ENCODE measurements around the gene CFAP161.

The CFAP161 gene

DNA sequence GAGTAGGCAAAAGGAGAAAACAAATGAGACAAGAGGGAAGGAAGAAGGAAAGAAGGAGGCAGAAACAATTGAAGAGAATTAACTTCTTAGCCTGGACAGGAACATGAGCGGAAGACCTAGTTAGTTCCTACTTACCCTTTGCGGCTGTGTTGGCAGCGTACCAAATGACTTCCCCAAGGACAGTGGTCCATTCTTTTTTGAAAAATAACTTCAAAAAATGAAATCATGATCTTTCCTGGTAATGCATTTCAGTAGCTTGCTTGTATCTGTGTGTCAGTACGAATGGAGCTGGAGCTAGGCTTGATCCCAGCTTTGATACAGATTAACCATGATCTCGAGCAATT, 41.5 kb upstream of the CFAP161 start:
- Histone ChIP-seq H3K27ac (ENCODE audit: low read depth, low read length) (no peak overlapping the region), H2BK12ac (ENCODE audit: low read length) (no peak overlapping the region), H3K9ac (ENCODE audit: low read length) (no peak overlapping the region), H2AFZ (ENCODE audit: insufficient read depth, low read length, poor library complexity) (no peak overlapping the region), H3K4ac (ENCODE audit: low read depth, low read length) (no peak overlapping the region), H4K91ac (ENCODE audit: low read depth, low read length) (no peak overlapping the region), H4K8ac (ENCODE audit: low read depth, low read length) (no peak overlapping the region), H3K4me1 (ENCODE audit: control insufficient read depth in 1 of 2, insufficient read depth in 2 of 2, low read length in 2 of 2) (peaks cover 0 to 2% of the 10 kb centered on the region in 2 experiments), H4K12ac (ENCODE audit: low read depth, low read length) (no peak overlapping the region), H3K4me2 (ENCODE audit: low read length) (no peak overlapping the region), H3K18ac (ENCODE audit: low read length) (no peak overlapping the region), H2AK5ac (ENCODE audit: low read length) (no peak overlapping the region), H3K79me1 (ENCODE audit: low read length) (no peaks in the 10 kb centered on the region), H3K36me3 (ENCODE audit: control insufficient read depth in 1 of 2, insufficient read depth in 2 of 2, low read length in 2 of 2) (no peaks in the 10 kb centered on the region), H3K9me3 (ENCODE audit: insufficient read depth, low read depth, low read length) (no peaks in the 10 kb centered on the region), H3K4me3 (ENCODE audit: low read depth, low read length) (no peak overlapping the region), H3K23ac (ENCODE audit: low read length) (no peak overlapping the region), H2BK5ac (ENCODE audit: low read depth, low read length, poor library complexity) (no peak overlapping the region), H2BK120ac (ENCODE audit: insufficient read depth, low read length, poor library complexity) (no peak overlapping the region), H3K79me2 (ENCODE audit: control insufficient read depth, insufficient read depth, low read length, poor library complexity) (no peaks in the 10 kb centered on the region), H3K27me3 (ENCODE audit: insufficient read depth, low read length) (no peaks in the 10 kb centered on the region), H3K14ac (ENCODE audit: low read length) (no peak overlapping the region)
- no peak for DNase-seq
- WGBS (ENCODE audit: extremely low coverage, insufficient coverage, insufficient read length), result no CpG with 5 or more reads among the region's 5 CpGs

DNA sequence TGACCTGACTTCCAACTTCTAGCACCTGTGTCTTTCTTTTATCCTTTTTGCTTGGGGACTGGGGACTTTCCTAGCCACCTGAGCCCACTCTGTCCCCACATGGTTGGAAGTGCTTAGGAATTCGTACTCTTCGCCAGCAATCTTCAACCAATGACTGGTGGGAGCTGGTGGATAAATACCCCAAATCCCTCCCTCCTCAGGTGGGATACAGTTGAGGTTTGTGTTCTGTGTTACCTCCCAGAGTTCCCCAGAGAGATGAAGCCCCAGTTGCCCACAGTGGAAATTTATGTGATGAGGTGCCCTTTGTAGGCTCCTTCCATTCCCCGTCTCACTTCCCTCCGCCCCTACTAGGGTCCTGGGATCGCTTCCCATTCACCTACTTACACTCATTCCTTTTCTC, 40.1 kb upstream of the CFAP161 start:
- no peaks in the 10 kb centered on the region for H3K79me1 ChIP-seq (ENCODE audit: low read length)
- no peak overlapping the region for H3K18ac ChIP-seq (ENCODE audit: low read length)
- no peak overlapping the region for H4K12ac ChIP-seq (ENCODE audit: low read depth, low read length)
- H2BK120ac ChIP-seq (ENCODE audit: insufficient read depth, low read length, poor library complexity), result no peak overlapping the region
- no peaks in the 10 kb centered on the region for H3K27me3 ChIP-seq (ENCODE audit: insufficient read depth, low read length)
- H2AFZ ChIP-seq (ENCODE audit: insufficient read depth, low read length, poor library complexity), result no peak overlapping the region
- H3K36me3 ChIP-seq (ENCODE audit: control insufficient read depth in 1 of 2, insufficient read depth in 2 of 2, low read length in 2 of 2), result no peaks in the 10 kb centered on the region
- H3K4me2 ChIP-seq (ENCODE audit: low read length), result no peak overlapping the region
- no peaks in the 10 kb centered on the region for H3K9me3 ChIP-seq (ENCODE audit: insufficient read depth, low read depth, low read length)
- no peak overlapping the region for H3K4ac ChIP-seq (ENCODE audit: low read depth, low read length)
- no peak overlapping the region for H3K23ac ChIP-seq (ENCODE audit: low read length)
- no peak overlapping the region for H3K27ac ChIP-seq (ENCODE audit: low read depth, low read length)
- no peak overlapping the region for H2BK5ac ChIP-seq (ENCODE audit: low read depth, low read length, poor library complexity)
- no peak for DNase-seq
- no peak overlapping the region for H3K14ac ChIP-seq (ENCODE audit: low read length)
- H4K91ac ChIP-seq (ENCODE audit: low read depth, low read length), result no peak overlapping the region
- peaks cover 0 to 2% of the 10 kb centered on the region in 2 experiments for H3K4me1 ChIP-seq (ENCODE audit: control insufficient read depth in 1 of 2, insufficient read depth in 2 of 2, low read length in 2 of 2)
- no peaks in the 10 kb centered on the region for H3K79me2 ChIP-seq (ENCODE audit: control insufficient read depth, insufficient read depth, low read length, poor library complexity)
- WGBS (ENCODE audit: extremely low coverage, insufficient coverage, insufficient read length), result no CpG with 5 or more reads among the region's 5 CpGs
- no peak overlapping the region for H3K4me3 ChIP-seq (ENCODE audit: low read depth, low read length)
- no peak overlapping the region for H2AK5ac ChIP-seq (ENCODE audit: low read length)
- H2BK12ac ChIP-seq (ENCODE audit: low read length), result no peak overlapping the region
- no peak overlapping the region for H3K9ac ChIP-seq (ENCODE audit: low read length)
- H4K8ac ChIP-seq (ENCODE audit: low read depth, low read length), result no peak overlapping the region

DNA sequence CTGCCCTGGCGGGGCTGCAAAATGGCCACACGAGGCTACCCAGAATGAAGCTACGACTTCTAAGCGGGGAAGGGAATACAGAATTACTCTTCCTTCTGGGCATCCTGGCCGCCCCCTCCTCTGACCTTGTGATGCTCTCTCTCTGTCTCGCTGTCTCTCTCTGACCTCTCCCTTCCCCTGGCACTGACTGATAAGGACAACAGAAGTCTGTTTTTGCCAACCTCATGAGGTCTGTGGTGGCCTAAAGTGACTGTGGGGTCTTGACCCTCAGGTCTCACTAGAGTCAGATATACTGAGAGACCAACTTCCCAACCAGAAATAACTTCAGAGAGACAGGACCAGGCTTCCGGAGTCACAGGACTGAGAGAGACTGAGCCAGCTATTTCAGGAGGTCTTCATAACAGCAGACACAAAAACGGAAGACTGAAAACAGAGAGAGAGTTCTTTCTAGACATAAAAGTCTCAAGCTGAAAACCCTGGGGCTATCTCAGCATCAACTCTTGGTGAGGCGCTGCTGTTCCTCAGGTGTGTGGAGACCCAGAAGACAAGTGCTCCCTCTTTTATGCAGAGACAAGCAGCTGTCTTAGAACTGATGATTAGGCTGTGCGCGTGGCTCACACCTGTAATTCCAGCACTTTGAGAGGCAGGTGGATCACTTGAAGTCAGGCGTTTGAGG, 38.2 kb upstream of the CFAP161 start:
- H3K9me3 ChIP-seq (ENCODE audit: insufficient read depth, low read depth, low read length), result no peaks in the 10 kb centered on the region
- H3K27me3 ChIP-seq (ENCODE audit: insufficient read depth, low read length), result no peaks in the 10 kb centered on the region
- H3K4me1 ChIP-seq (ENCODE audit: control insufficient read depth in 1 of 2, insufficient read depth in 2 of 2, low read length in 2 of 2), result peaks cover 0 to 2% of the 10 kb centered on the region in 2 experiments
- no peak overlapping the region for H3K4ac ChIP-seq (ENCODE audit: low read depth, low read length)
- no peak overlapping the region for H2AK5ac ChIP-seq (ENCODE audit: low read length)
- H3K9ac ChIP-seq (ENCODE audit: low read length), result no peak overlapping the region
- H2BK120ac ChIP-seq (ENCODE audit: insufficient read depth, low read length, poor library complexity), result no peak overlapping the region
- no peak overlapping the region for H3K4me2 ChIP-seq (ENCODE audit: low read length)
- DNase-seq, result no peak
- no peak overlapping the region for H4K12ac ChIP-seq (ENCODE audit: low read depth, low read length)
- H3K18ac ChIP-seq (ENCODE audit: low read length), result no peak overlapping the region
- H3K27ac ChIP-seq (ENCODE audit: low read depth, low read length), result no peak overlapping the region
- H2AFZ ChIP-seq (ENCODE audit: insufficient read depth, low read length, poor library complexity), result no peak overlapping the region
- no peaks in the 10 kb centered on the region for H3K79me2 ChIP-seq (ENCODE audit: control insufficient read depth, insufficient read depth, low read length, poor library complexity)
- H2BK5ac ChIP-seq (ENCODE audit: low read depth, low read length, poor library complexity), result no peak overlapping the region
- H3K36me3 ChIP-seq (ENCODE audit: control insufficient read depth in 1 of 2, insufficient read depth in 2 of 2, low read length in 2 of 2), result no peaks in the 10 kb centered on the region
- H2BK12ac ChIP-seq (ENCODE audit: low read length), result no peak overlapping the region
- H4K91ac ChIP-seq (ENCODE audit: low read depth, low read length), result no peak overlapping the region
- H4K8ac ChIP-seq (ENCODE audit: low read depth, low read length), result no peak overlapping the region
- H3K23ac ChIP-seq (ENCODE audit: low read length), result no peak overlapping the region
- H3K79me1 ChIP-seq (ENCODE audit: low read length), result no peaks in the 10 kb centered on the region
- no peak overlapping the region for H3K14ac ChIP-seq (ENCODE audit: low read length)
- no CpG with 5 or more reads among the region's 12 CpGs for WGBS (ENCODE audit: extremely low coverage, insufficient coverage, insufficient read length)
- H3K4me3 ChIP-seq (ENCODE audit: low read depth, low read length), result no peak overlapping the region

GRCh38 chr15:81096398-81096797, 37.7 kb upstream of the CFAP161 start:
- Histone ChIP-seq H3K4me2 (ENCODE audit: low read length) (no peak overlapping the region), H3K9me3 (ENCODE audit: insufficient read depth, low read depth, low read length) (no peaks in the 10 kb centered on the region), H3K4me1 (ENCODE audit: control insufficient read depth in 1 of 2, insufficient read depth in 2 of 2, low read length in 2 of 2) (peaks cover 0 to 2% of the 10 kb centered on the region in 2 experiments), H2BK120ac (ENCODE audit: insufficient read depth, low read length, poor library complexity) (no peak overlapping the region), H3K27me3 (ENCODE audit: insufficient read depth, low read length) (no peaks in the 10 kb centered on the region), H3K14ac (ENCODE audit: low read length) (no peak overlapping the region), H2BK12ac (ENCODE audit: low read length) (no peak overlapping the region), H3K23ac (ENCODE audit: low read length) (no peak overlapping the region), H3K36me3 (ENCODE audit: control insufficient read depth in 1 of 2, insufficient read depth in 2 of 2, low read length in 2 of 2) (no peaks in the 10 kb centered on the region), H3K27ac (ENCODE audit: low read depth, low read length) (no peak overlapping the region), H3K4ac (ENCODE audit: low read depth, low read length) (no peak overlapping the region), H3K9ac (ENCODE audit: low read length) (no peak overlapping the region), H3K18ac (ENCODE audit: low read length) (no peak overlapping the region), H4K12ac (ENCODE audit: low read depth, low read length) (no peak overlapping the region), H2AK5ac (ENCODE audit: low read length) (no peak overlapping the region), H3K79me2 (ENCODE audit: control insufficient read depth, insufficient read depth, low read length, poor library complexity) (no peaks in the 10 kb centered on the region), H3K79me1 (ENCODE audit: low read length) (no peaks in the 10 kb centered on the region), H4K91ac (ENCODE audit: low read depth, low read length) (no peak overlapping the region), H2AFZ (ENCODE audit: insufficient read depth, low read length, poor library complexity) (no peak overlapping the region), H2BK5ac (ENCODE audit: low read depth, low read length, poor library complexity) (no peak overlapping the region), H3K4me3 (ENCODE audit: low read depth, low read length) (no peak overlapping the region), H4K8ac (ENCODE audit: low read depth, low read length) (no peak overlapping the region)
- WGBS (ENCODE audit: extremely low coverage, insufficient coverage, insufficient read length), result no CpG with 5 or more reads among the region's 6 CpGs
- no peak for DNase-seq

Measured in trophoblast cell (in vitro differentiated cells and primary cell).